Measurements from ENCODE around the gene CCDC88A.
"Not testable (repeated sequence)": the region's sequence is repeated elsewhere in the genome, so short reads cannot be mapped to it uniquely, and the experiment has no call there.

The CCDC88A gene

DNA sequence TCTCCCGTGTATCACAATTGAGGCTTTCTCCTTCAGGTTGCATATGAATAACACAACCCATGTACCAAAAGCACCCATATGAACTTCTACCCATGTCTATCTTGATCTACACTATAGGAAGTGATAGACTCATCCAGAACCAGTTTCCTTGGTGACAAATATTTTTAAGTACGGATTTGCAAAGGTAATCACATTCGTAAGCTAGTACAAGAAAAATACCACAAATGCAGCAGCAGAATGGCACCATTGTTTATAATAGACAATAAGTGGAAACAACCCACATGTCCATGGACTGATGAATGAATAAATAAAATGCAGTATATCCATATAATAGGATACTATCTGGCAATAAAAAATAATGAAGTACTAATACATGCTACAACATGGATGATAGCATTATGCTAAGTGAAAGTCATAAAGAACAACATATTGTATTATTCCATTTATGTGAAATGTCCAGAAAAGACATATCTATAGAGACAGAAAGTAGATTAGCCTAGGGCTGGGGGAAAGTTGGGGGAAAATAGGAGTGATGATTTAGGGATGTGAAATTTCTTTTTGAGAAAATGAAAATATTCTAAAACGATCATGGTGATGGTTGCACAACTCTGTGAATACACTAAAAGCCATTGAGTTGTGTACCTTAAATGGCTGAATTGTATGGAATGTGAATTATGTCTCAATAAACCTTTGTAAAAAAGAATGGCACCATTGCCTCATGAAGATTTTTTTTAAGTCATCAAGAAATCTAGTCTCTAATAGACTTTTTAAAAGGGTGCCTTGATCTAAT is 3.4 kb upstream of the CCDC88A start:
- DNase-seq: no peak

DNA sequence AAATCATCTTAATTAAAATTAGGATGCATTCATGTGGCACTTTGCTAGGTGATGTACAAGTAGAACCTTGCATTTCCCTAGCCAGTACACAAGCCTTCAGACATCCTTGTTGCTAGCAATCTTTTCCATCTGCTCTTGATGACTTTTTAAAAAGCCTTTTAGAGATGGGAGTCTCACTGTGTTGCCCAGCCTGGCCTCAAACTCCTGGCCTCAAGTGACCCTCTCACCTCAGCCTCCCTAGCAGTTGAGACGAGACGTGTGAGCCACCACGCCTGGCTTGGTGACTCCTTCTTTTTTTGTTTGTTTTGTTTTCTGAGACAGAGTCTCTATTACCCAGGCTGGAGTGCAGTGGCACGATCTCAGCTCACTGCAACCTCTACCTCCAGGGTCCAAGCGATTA is 1.7 kb upstream of the CCDC88A start:
- DNase-seq: no peak

DNA sequence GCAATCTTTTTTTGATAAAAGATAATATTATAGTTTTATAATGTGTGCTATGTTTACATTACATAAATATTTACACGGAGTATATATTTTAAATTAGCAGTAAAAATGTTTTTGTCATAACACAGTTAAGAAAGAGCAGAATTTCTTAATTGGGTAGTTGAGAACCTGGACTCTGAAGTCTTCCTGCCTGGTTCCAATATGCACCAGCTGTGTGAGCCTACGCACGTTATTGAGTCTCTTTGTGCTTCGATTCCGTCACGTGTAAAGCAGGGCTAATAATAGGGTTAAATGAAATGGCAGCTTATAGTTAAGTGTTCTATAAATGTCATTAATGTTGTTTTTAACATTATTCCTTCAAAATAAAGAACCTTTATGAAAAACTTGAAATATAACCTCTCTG is 1.2 kb upstream of the CCDC88A start:
- DNase-seq: no peak

DNA sequence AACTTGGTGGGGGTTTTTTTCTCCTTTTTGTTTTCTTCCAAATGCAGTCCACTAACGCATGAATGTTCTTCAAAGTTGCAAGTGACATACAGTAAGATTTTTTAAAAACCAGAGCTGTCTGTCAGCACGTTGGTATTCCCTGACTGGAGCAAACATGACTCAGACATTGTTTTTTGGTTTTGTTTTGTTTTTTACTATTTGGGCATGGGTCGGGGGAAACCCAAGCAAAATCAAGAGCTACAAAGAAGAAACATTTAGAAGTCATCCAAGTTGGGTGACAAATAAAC is 726 bp upstream of the CCDC88A start:
- DNase-seq: peak; percentile 40

DNA sequence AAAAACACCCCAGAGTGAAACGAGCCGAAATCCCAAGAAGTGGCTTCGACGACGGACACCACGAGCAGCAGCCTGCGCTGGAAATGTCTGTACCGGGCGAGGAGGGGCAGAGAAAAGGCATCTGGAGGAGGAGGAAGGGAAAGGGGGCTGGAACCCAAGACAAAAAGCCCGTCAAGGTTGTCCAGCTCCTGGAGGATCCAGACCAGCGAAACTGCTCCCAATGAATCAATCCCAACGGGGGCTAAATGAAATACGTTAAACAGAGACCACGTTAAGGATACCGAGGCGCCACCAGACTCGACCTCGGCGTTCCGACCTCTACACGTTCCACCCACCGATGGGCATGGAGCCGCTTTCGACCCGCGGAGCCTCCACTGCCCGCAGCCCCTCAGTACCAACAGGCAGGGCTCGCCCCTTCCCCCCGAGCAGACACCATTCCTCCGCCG is 400 bp downstream of the CCDC88A start:
- peak; percentile 47 for DNase-seq

DNA sequence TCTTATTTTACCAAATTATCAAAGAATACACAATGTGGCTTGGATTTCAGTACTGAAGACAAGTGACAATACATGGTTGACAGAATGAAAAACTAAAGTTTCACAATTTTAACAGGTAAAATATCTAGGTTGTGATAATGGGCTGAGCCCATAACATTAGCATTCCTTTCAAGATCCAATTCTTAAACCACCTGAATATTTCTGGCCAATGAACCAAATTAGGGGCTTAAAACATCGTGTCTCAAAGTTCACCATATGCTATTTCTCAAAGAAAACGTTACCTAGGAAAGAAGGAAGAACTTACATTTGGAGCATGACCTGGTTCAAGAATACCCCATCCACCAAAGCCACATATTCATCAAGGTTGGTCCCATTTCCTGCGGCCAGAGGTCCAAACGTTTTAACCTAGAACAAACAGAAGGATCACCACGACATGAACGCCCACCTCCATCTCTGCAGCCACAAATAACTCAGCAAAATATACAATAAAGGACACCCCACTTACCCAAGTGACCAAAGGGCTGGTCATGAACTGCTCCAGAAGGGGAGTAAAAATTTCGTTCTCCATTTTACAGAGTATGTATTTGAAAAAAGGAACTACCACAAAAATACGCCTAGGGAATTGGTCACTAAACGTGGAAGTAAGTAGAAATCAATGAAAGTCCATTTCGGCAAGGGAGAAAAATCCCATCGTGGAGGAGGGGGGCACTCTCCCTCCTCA is 984 bp downstream of the CCDC88A start:
- DNase-seq: no peak

DNA sequence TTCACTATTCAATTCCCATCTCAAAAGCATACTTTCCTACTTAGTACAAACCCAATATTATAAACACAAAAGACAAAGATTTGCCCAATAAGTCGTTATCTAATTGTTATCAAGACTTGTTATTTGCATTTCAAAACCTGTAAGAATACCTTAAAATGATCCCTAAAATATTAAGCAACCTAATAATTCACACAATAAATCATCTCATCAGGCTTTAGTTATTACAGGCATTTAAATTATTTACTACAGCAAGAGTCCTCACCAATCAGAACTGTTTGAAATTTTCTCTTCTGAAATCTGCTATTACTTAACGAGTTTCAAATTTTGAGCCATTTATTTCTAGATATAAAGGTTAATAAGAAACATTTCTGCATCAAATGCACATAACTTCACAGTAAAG is 1.6 kb downstream of the CCDC88A start:
- peak; percentile 8 for DNase-seq

DNA sequence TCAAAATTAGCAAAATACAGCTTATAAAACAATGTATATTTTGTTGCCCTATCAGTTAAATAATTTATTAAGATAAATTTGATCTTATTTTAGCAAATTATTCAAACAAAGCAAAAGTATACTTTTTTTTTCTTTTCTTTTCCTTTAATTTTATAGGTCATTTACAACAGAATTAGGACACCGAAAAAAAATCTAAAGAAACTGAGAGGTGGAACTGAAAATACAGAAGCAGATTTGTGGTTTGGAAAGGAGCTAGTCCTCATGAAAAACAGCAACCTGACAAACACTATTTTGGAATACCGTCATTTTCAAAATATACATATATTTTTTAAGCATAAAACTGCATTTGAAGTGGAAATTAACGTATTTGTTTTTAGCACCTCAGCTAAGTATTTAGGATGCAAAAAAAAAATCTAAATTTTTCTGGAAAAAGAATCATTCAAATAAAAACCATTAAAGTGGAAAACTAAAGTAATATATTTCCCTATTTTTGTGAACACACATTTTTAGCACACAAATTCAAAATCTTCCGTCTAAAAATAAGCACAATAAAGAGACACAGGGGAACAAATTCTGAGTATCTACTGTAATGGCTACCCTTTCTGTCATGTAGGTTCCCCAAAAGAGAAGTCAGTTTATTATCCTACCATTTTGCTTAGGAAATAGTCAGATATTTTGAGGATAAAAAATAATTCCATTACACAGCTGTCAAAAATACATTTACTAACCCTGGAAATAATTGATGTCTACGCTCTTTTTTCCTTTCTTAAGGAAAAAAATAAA is 2.7 kb downstream of the CCDC88A start:
- no peak for DNase-seq

DNA sequence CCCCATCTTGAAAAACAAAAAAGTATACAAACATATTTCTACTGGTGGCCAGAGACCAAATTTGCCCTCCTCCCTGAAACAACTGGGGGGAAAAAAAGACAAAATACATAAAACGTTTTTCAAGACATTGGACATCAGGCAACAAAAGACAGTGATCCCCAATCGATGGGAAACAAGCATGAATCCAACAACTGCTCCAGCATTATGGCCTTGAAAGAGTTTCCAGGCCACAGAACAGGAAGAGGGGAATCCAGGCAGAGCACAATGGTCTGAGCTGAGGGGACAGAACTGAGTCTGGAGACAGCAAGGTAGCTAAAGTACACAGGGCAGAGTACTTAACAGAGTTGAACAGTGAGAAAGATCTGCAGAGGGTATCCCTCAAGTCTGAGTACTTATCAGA is 4.4 kb downstream of the CCDC88A start:
- no peak for DNase-seq

DNA sequence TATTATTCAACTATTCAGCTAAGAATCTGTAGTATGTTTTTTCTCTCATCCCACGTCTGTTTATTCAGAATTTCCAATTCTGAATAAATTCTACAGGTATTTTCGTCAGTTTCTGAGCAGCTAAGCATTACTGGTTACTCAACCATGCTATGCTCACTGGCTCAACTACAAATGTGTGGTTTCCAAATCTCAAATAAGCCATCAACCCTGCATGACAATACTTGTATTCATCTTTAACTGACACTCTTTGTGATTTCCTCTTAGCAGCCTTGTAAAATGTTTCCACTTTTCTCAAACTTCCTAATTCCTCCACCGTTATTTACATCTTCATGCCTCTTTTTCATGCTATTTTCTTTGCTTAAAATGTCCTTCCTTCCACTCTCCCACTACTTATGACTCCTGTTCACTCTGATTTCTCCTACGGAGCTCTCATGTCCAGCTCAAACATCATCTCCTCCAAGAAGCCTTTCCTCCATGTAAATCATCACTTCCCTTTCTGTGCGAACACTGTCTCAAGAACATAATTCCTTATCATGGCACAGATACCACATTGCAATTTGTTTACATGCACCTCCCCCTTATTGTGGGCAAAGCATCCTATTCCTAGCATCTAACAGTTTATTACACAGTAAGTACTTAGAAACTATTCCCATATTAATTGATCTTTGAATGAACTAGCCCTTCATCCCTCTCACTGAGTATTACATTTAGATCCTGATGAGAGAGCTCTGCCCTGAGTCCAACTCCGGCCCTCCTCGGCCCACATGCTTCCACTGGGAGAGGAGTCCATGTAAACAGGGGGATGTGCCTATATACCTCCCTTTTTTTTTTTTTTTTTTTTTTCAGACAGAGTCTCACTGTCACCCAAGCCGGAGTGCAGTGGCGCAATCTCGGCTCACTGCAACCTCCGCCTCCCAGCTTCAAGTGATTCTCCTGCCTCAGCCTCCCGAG is 10.5 kb downstream of the CCDC88A start:
- DNase-seq: peak; percentile 34

DNA sequence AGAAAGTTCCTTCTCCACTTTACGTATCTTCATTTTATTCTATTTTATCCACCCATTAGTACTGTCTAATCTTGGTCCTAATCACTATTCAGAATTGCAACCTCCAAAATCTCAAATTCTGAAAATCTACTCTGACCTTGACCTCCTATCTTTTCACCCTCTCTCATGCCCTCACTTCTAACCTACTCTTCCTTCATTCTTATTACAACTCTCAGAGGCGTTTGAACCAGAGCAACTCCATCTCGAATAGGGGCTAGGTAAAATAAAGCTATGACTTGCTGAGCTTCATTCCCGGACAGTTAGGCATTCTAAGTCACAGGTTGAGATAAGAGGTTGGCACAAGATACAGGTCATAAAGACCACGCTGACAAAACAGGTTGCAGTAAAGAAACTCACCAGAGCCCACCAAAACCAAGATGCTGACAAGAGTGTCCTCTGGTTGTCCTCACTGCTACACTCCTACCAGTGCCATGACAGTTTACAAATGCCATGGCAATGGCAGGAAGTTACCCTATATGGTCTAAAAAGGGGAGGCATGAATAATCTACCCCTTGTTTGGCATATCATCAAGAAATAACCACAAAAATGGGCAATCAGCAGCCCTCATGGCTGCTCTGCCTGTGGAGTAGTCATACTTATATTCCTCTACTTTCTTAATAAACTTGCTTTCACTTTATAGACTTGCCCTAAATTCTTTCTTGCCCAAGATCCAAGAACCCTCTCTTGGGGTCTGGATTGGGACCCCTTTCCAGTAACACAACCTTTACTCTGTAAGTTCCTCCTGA is 11.4 kb downstream of the CCDC88A start:
- peak; percentile 65 for DNase-seq

DNA sequence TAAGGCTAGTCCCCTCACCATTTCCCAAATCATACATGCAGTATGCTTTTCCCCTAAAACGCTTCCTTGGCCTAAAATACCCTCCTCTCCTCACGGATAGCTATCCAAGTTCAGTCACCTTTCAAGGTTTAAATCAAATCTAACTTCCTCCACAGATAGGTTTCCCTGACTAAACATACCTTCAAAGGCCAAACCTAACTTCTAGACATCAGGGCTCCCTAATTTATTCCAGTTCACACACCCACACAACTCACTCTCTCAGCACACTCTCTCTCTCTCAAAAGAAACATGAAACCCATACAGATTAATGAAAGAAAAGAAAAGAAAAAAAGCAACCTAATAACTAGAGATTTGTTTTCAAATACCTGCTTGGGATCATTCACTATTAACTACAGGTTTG is 14.5 kb downstream of the CCDC88A start:
- DNase-seq: no peak

DNA sequence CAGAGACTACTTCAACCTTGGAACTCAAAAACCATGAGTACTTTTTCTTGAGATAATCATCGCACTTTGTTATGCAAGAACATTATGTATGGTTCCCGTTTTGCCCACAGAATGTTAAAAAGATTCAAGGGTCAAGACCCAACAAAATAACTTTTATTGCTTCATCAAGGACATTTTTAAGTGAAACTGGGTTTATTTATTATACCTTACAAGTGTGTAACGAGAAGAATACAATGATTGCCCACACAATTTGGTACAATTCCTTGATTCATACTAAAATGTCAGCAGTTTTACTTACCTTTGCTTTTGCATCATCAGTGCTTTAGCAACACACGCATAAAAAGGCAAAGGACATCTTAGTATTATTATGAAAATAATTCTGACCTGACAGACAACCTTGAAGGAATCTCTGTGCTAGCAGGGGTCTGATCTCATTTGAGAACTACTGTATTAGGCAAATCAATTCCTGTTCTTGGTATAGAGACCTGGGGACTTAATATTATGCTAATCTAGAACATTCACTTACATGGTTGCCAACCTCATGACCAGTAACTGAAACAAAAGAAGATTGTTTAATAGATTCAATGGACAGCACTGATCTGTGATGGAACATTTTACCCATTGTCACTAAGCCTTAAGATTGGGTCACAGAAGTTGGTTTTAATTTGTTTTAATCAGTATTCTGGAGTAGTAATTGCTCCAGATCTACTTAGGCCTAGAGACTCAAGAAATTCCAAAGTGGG is 16.2 kb downstream of the CCDC88A start:
- no peak for DNase-seq

DNA sequence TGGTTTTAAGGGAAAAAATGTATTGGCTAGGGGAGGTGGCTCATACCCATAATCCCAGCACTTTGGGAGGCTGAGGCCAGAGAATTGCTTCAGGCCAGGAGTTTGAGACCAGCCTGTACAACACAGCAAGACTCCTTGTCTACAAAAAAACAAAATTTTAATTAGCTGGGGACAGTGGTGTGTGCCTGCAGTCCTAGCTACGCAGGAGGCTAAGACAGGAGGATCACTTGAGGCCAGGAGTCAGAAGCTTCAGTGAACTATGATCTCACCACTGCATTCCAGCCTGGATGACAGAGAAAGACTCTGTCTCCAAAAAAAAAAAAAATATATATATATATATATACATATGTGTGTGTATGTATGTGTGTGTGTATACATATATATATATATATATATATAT is 18.5 kb downstream of the CCDC88A start:
- DNase-seq: peak; percentile 26

DNA sequence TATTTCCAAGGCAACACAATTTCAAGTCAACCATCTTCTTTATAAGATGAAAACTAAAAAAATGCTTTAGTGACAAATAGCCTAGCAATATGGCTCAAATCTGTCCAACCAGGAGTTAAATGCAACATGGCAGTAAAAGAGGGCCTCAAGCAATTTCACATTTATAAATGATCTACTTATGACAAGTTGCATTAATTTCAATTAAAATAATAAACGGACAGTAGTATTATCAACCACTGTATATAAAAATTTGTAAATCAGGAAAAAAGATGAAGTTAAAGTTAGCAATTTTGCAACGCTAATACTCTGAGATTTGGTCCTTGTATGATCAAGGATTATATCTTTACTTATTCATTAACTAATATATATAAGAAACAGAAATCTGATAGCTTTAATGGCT is 19.3 kb downstream of the CCDC88A start:
- no peak for DNase-seq

DNA sequence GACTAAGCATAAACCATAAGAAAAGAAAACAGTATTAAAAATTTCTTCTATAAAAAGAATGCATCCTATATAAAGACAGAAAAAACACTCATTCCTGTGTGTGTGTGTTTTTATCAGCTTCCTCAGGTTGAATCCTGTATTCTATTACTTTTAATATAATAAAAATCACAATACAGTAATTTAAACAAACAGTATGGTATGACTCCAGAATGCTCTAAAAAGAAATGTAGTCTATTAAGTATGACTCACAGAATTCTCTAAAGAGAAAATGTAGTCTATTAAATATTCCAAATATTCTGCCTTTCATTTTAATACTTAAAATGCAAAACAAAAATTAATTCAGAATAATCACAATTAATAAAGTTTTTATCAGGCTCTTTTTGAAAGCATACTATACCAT is 19.8 kb downstream of the CCDC88A start:
- no peak for DNase-seq

DNA sequence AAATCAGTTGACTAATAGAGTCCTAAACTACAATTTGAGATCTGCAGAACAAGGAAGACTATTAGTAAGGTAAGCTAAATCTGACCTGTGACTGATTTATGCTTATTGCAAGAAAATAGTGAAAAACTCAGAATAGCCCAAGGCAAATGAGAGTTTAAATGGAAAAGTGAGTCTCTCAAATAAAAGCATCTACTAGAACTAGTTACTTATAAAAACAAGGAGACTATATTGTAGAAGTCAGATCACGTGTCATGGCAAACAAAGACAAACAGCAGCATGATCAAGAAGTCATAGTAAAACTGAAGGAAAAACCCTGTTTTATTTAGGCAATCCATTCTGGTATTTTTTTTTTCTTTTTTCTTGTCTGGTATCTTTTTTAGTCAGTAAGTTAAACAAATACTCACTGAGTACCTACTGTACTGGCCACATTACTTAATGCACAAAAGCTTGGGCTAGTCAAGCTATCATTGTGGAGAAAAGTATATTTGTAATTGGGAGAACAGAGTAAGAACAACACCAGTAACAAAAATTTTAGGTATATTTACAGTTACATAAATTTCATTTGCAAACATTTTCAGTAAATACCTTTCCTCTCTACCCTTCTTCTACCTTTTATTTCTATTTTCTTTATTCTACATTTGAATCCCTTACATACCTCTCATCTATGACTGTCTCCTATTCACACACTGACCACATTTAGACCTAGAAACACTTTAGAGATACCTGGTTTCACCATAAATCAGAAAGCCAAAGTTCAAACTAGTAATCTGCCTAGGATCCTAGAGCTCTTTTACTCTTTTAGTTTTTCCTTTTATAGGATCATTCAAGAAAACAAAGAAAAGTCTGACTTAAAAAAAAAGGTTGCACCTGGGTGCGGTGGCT is 23.7 kb downstream of the CCDC88A start:
- DNase-seq: no peak

DNA sequence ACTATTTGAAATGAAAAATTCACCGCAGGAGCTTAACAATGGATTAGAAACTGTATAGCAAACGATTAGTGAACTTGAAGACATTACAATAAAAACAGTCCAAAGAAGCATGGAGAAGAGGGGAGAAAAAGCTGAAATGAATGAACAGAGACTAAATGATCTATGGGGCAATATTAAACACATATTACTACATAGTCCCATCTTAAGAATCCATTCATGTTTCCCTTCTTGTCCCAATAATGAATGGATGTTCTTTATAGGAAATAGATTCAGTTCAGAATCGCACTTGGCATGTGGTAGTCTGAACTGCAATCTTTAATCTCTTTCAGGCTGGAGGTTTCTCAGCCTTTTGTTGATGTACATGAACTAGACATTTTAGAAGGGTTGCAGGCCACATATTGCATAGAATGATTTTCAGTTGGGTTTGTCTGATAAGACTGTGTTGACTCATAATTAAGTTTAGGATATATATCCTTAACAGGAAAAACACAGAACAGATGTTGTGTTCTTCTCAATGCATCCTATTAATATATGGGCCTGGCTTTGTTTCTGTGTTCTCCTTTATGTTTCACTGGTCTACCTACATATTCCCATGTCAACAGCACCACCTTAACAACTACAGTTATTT is 27.9 kb downstream of the CCDC88A start:
- DNase-seq: no peak

DNA sequence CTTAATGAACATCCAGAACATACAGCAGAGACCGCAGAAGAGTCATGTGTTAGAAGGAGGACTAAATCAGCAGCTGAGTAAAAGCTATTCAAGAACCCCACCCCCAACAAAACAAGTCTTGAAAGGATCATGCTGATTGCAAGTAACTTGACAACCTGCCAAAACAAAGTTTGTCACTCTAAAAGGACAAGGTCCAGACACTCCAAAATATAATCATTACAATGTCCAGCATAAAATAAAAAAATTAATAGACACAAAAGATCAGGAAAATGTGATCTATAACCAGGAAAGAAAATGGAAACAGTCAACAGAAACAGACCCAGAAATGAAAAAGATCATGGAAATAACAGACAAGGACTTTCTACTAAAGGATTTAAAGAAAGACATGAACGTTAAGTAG is 28.5 kb downstream of the CCDC88A start:
- DNase-seq: no peak

DNA sequence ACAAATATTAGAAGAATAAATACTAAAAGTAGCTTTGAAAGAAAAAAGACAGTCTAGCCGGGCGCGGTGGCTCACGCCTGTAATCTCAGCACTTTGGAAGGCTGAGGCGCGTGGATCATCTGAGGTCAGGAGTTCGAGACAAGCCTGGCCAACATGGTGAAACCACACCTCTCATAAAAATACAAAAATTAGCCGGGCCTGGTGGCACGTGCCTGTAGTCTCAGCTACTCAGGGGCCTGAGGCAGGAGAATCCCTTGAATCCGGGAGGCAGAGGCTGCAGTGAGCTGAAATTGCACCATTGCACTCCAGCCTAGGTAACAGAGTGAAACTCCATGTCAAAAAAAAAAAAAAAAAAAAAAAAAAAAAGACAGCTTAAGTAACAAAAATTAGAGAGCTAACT is 34.1 kb downstream of the CCDC88A start:
- not testable (repeated sequence) for DNase-seq
